OCI-LY3 (cell line): ENCODE data around the gene FDPS.
A peak's percentile ranks its signal among the peaks of the same experiment; 100 is the strongest.

Source experiments
- H2AFZ ChIP-seq: fragments of 200-600, 300-600 bp; shearing (Covaris generic); 2 replicates; pipeline ENCODE4 v1.6.0; 2014; ENCODE audit warnings: antibody characterized with exemption, low read depth, low read length
- H3K27ac ChIP-seq: fragments of 200-600, 300-600 bp; sonication (generic); 2 replicates; pipeline ENCODE4 v1.5.1; 2014; ENCODE audit warnings: mild to moderate bottlenecking, low read length, moderate library complexity, mixed read lengths
- H3K27me3 ChIP-seq: fragments of 200-600, 300-600 bp; sonication (generic); 2 replicates; pipeline ENCODE4 v1.6.1; 2014; ENCODE audit warnings: low read depth, low read length, mixed read lengths
- H3K36me3 ChIP-seq: fragments of 200-600, 300-600 bp; sonication (generic); replicated peaks from 2 replicates; pipeline ENCODE3; 2014; ENCODE audit warnings: low read depth, low read length, mixed read lengths
- H3K4me1 ChIP-seq: fragments of 300-600, 200-600 bp; sonication (generic); 2 replicates; pipeline ENCODE4 v1.6.1; 2014; ENCODE audit warnings: low read length, mixed read lengths
- H3K4me2 ChIP-seq: fragments of 200-600, 300-600 bp; sonication (generic); 2 replicates; pipeline ENCODE4 v1.6.1; 2014; ENCODE audit warnings: low read length, mixed read lengths
- H3K4me3 ChIP-seq: fragments of 300-600, 200-600 bp; sonication (generic); 2 replicates; pipeline ENCODE4 v1.5.1; 2014; ENCODE audit warnings: antibody characterized with exemption, mild to moderate bottlenecking, low read length, moderate library complexity
- H3K79me2 ChIP-seq: fragments of 300-600, 200-600 bp; shearing (Covaris generic); 2 replicates; pipeline ENCODE4 v1.6.1; 2014; ENCODE audit warnings: mild to moderate bottlenecking, low read length, mixed read lengths
- H3K9ac ChIP-seq: fragments of 300-600, 200-600 bp; shearing (Covaris generic); 2 replicates; pipeline ENCODE4 v1.6.0; 2014; ENCODE audit warnings: mild to moderate bottlenecking, low read length, moderate library complexity
- H3K9me3 ChIP-seq: fragments of 200-600, 300-600 bp; shearing (Covaris generic); 2 replicates; pipeline ENCODE4 v1.6.1; 2014; ENCODE audit warnings: low read length, mixed read lengths; ENCODE audit not compliant: insufficient read depth
- H4K20me1 ChIP-seq: fragments of 200-600, 300-600 bp; sonication (generic); 2 replicates; pipeline ENCODE4 v1.6.1; 2016; ENCODE audit warnings: low read length, mixed read lengths; ENCODE audit not compliant: insufficient read depth
- CTCF ChIP-seq: fragments of 200-600, 300-600 bp; sonication (generic); IDR thresholded peaks from 2 replicates; pipeline ENCODE4 v1.5.1; 2014; ENCODE audit warnings: antibody characterized with exemption, low read length, low read depth
- EZH2phosphoT487 ChIP-seq: fragments of 200-600 bp; shearing (Covaris generic); IDR thresholded peaks from 2 replicates; pipeline ENCODE4 v1.6.1; 2018; ENCODE audit warnings: antibody characterized with exemption, mixed run types, low read depth

FDPS gene

GRCh38 chr1:155320252-155320651 is 11.6 kb downstream of the FDPS start:
- TF ChIP-seq EZH2phosphoT487, result no peak
- TF ChIP-seq CTCF, result no peak
- Histone ChIP-seq H3K4me3 (no peak overlapping the region), H3K79me2 (no peaks in the 10 kb centered on the region), H3K9ac (no peak overlapping the region), H3K27ac (no peak overlapping the region), H3K4me2 (no peak overlapping the region), H3K4me1 (peaks cover 20% of the 10 kb centered on the region), H4K20me1 (peaks cover 36% of the 10 kb centered on the region), H3K9me3 (no peaks in the 10 kb centered on the region), H2AFZ (no peak overlapping the region), H3K27me3 (no peaks in the 10 kb centered on the region), H3K36me3 (peaks cover 45% of the 10 kb centered on the region)

GRCh38 chr1:155320661-155321617 is 12.3 kb downstream of the FDPS start, which contains the start of gene RUSC1:
Gene RUSC1 (plus strand): TSS chr1:155320894. CDS start chr1:155321774, 880 bp downstream.
- H3K36me3 ChIP-seq, result peaks cover 45% of the 10 kb centered on the region
- no peak within 1 kb of the TSS for H3K27ac ChIP-seq

GRCh38 chr1:155321639-155322503 is 13.2 kb downstream of the FDPS start:
- peak overlapping the region; percentile 93; the same call in 1 of the 2 replicates for H3K4me3 ChIP-seq
- H3K79me2 ChIP-seq, result no peaks in the 10 kb centered on the region
- peaks cover 33% of the 10 kb centered on the region for H4K20me1 ChIP-seq
- no peak overlapping the region for H3K27ac ChIP-seq
- no peaks in the 10 kb centered on the region for H3K27me3 ChIP-seq
- H2AFZ ChIP-seq, result no peak overlapping the region
- H3K9me3 ChIP-seq, result no peaks in the 10 kb centered on the region
- TF ChIP-seq EZH2phosphoT487 (no peak), CTCF (no peak)
- peaks cover 9% of the 10 kb centered on the region for H3K4me1 ChIP-seq
- H3K4me2 ChIP-seq, result peak overlapping the region; percentile 96
- H3K9ac ChIP-seq, result no peak overlapping the region
- H3K36me3 ChIP-seq, result peaks cover 37% of the 10 kb centered on the region

More at GRCh38 chr1:155320661-155321617, 12.3 kb downstream of the FDPS start, which contains the start of gene RUSC1:
- Histone ChIP-seq H3K4me2 (no peak within 1 kb of the TSS), H3K9me3 (no peaks in the 10 kb centered on the region), H3K4me1 (peaks cover 19% of the 10 kb centered on the region), H4K20me1 (peaks cover 36% of the 10 kb centered on the region), H2AFZ (no peak within 1 kb of the TSS), H3K9ac (no peak within 1 kb of the TSS), H3K79me2 (no peaks in the 10 kb centered on the region), H3K27me3 (no peaks in the 10 kb centered on the region), H3K4me3 (no peak within 1 kb of the TSS)
- TF ChIP-seq EZH2phosphoT487 (no peak), CTCF (no peak)

GRCh38 chr1:155322571-155322952 is 13.9 kb downstream of the FDPS start:
- TF ChIP-seq CTCF (no peak), EZH2phosphoT487 (no peak)
- Histone ChIP-seq H3K27me3 (no peaks in the 10 kb centered on the region), H4K20me1 (peaks cover 28% of the 10 kb centered on the region), H3K9me3 (no peaks in the 10 kb centered on the region), H2AFZ (no peak overlapping the region), H3K4me1 (peaks cover 6% of the 10 kb centered on the region), H3K4me2 (peak overlapping the region; percentile 96), H3K9ac (no peak overlapping the region), H3K79me2 (no peaks in the 10 kb centered on the region), H3K36me3 (peaks cover 30% of the 10 kb centered on the region), H3K27ac (no peak overlapping the region), H3K4me3 (peak overlapping the region; percentile 93)
